Duodenal mucosa (tissue), 2 donors: ENCODE results near the gene PTPRN2.

Experiments used
- H3K27ac ChIP-seq: one replicate; pipeline ENCODE4 v1.7.0; 2013; ENCODE audit warnings: low read depth, low read length
- H3K27me3 ChIP-seq, 2 donors: one replicate each; pipeline ENCODE4 v1.7.0; 2013; ENCODE audit warnings: low read length in 2 of 2, control low read depth in 1 of 2; ENCODE audit not compliant: insufficient read depth in 2 of 2, control insufficient read depth in 1 of 2
- H3K36me3 ChIP-seq, 2 donors: one replicate each; pipeline ENCODE4 v1.7.0; 2013; ENCODE audit warnings: low read length in 2 of 2, control low read depth in 1 of 2; ENCODE audit not compliant: insufficient read depth in 2 of 2, control insufficient read depth in 1 of 2
- H3K4me1 ChIP-seq, 2 donors: one replicate each; pipeline ENCODE4 v1.7.0; 2013; ENCODE audit warnings: low read length in 2 of 2, control low read depth in 1 of 2; ENCODE audit not compliant: insufficient read depth in 2 of 2, control insufficient read depth in 1 of 2
- H3K4me3 ChIP-seq, 2 donors: one replicate each; pipeline ENCODE4 v1.7.0; 2013; ENCODE audit warnings: low read length in 2 of 2, low read depth in 1 of 2
- H3K9ac ChIP-seq, 2 donors: one replicate each; pipeline ENCODE4 v1.7.0; 2013; ENCODE audit warnings: low read length in 2 of 2, low read depth in 1 of 2
- H3K9me3 ChIP-seq, 2 donors: one replicate each; pipeline ENCODE4 v1.7.0; 2013; ENCODE audit warnings: low read length in 2 of 2, control low read depth in 1 of 2; ENCODE audit not compliant: control insufficient read depth in 1 of 2

Gene PTPRN2

GRCh38 chr7:157796846-157797245 is 790.8 kb downstream of the PTPRN2 start:
- H3K9ac ChIP-seq = no peak overlapping the region
- no peaks in the 10 kb centered on the region for H3K4me1 ChIP-seq
- H3K27ac ChIP-seq = no peak overlapping the region
- no peaks in the 10 kb centered on the region for H3K9me3 ChIP-seq
- no peak overlapping the region for H3K4me3 ChIP-seq
- no peaks in the 10 kb centered on the region for H3K36me3 ChIP-seq
- H3K27me3 ChIP-seq = no peaks in the 10 kb centered on the region

- no peaks in the 10 kb centered on the region for H3K36me3 ChIP-seq
- no peak overlapping the region for H3K27ac ChIP-seq
- H3K4me1 ChIP-seq = no peaks in the 10 kb centered on the region
- H3K4me3 ChIP-seq = no peak overlapping the region
- no peaks in the 10 kb centered on the region for H3K9me3 ChIP-seq
- H3K9ac ChIP-seq = no peak overlapping the region
- H3K27me3 ChIP-seq = no peaks in the 10 kb centered on the region
These were observed 792.0 kb downstream of the PTPRN2 start for GRCh38 chr7:157795643-157796042.

- no peak overlapping the region for H3K4me3 ChIP-seq
- no peaks in the 10 kb centered on the region for H3K27me3 ChIP-seq
- H3K4me1 ChIP-seq = no peaks in the 10 kb centered on the region
- no peak overlapping the region for H3K9ac ChIP-seq
- H3K27ac ChIP-seq = no peak overlapping the region
- no peaks in the 10 kb centered on the region for H3K9me3 ChIP-seq
- no peaks in the 10 kb centered on the region for H3K36me3 ChIP-seq
These were observed 792.4 kb downstream of the PTPRN2 start for GRCh38 chr7:157795199-157795598.

- Histone ChIP-seq H3K4me1 (no peaks in the 10 kb centered on the region), H3K9me3 (no peaks in the 10 kb centered on the region), H3K27ac (no peak overlapping the region), H3K4me3 (no peak overlapping the region), H3K36me3 (no peaks in the 10 kb centered on the region), H3K27me3 (no peaks in the 10 kb centered on the region), H3K9ac (no peak overlapping the region)
These were observed 792.9 kb downstream of the PTPRN2 start for GRCh38 chr7:157794746-157795065.

GRCh38 chr7:157793973-157794745 is 793.5 kb downstream of the PTPRN2 start:
- Histone ChIP-seq H3K36me3 (no peaks in the 10 kb centered on the region), H3K27me3 (no peaks in the 10 kb centered on the region), H3K27ac (no peak overlapping the region), H3K4me3 (no peak overlapping the region), H3K9ac (no peak overlapping the region), H3K9me3 (no peaks in the 10 kb centered on the region), H3K4me1 (no peaks in the 10 kb centered on the region)

- Histone ChIP-seq H3K36me3 (no peaks in the 10 kb centered on the region), H3K27me3 (no peaks in the 10 kb centered on the region), H3K4me1 (no peaks in the 10 kb centered on the region), H3K9me3 (no peaks in the 10 kb centered on the region), H3K27ac (no peak overlapping the region), H3K4me3 (no peak overlapping the region), H3K9ac (no peak overlapping the region)
These were observed 794.6 kb downstream of the PTPRN2 start for GRCh38 chr7:157793087-157793353.

GRCh38 chr7:157792241-157793086 is 795.2 kb downstream of the PTPRN2 start:
- H3K9ac ChIP-seq = no peak overlapping the region
- no peaks in the 10 kb centered on the region for H3K4me1 ChIP-seq
- no peaks in the 10 kb centered on the region for H3K27me3 ChIP-seq
- H3K4me3 ChIP-seq = no peak overlapping the region
- H3K27ac ChIP-seq = no peak overlapping the region
- H3K36me3 ChIP-seq = no peaks in the 10 kb centered on the region
- no peaks in the 10 kb centered on the region for H3K9me3 ChIP-seq

GRCh38 chr7:157791666-157792065 is 796.0 kb downstream of the PTPRN2 start:
- no peak overlapping the region for H3K27ac ChIP-seq
- H3K4me1 ChIP-seq = no peaks in the 10 kb centered on the region
- no peaks in the 10 kb centered on the region for H3K9me3 ChIP-seq
- no peaks in the 10 kb centered on the region for H3K27me3 ChIP-seq
- no peaks in the 10 kb centered on the region for H3K36me3 ChIP-seq
- H3K4me3 ChIP-seq = no peak overlapping the region
- H3K9ac ChIP-seq = no peak overlapping the region

GRCh38 chr7:157791261-157791660 is 796.4 kb downstream of the PTPRN2 start:
- Histone ChIP-seq H3K27me3 (no peaks in the 10 kb centered on the region), H3K9me3 (no peaks in the 10 kb centered on the region), H3K4me3 (no peak overlapping the region), H3K9ac (no peak overlapping the region), H3K27ac (no peak overlapping the region), H3K4me1 (no peaks in the 10 kb centered on the region), H3K36me3 (no peaks in the 10 kb centered on the region)

- no peak overlapping the region for H3K27ac ChIP-seq
- H3K9me3 ChIP-seq = no peaks in the 10 kb centered on the region
- no peak overlapping the region for H3K4me3 ChIP-seq
- no peak overlapping the region for H3K9ac ChIP-seq
- H3K27me3 ChIP-seq = no peaks in the 10 kb centered on the region
- H3K4me1 ChIP-seq = no peaks in the 10 kb centered on the region
- no peaks in the 10 kb centered on the region for H3K36me3 ChIP-seq
These were observed 797.7 kb downstream of the PTPRN2 start for GRCh38 chr7:157789942-157790341.
